22Rv1 (cell line): ENCODE results near the gene ADK.

ENCODE experiments used
- H3K27ac ChIP-seq: fragments of 450-650 bp; 2 replicates; pipeline ENCODE4 v1.5.1; 2017
- ZFX ChIP-seq: fragments of 450-650 bp; IDR thresholded peaks from 2 replicates; pipeline ENCODE4 v1.6.1; 2017; ENCODE audit warnings: antibody characterized with exemption, borderline replicate concordance
- TF ChIP-seq, protein P1 (sequence below): fragments of 450-650 bp; IDR thresholded peaks from 2 replicates; pipeline ENCODE4 v1.5.1; 2017; ENCODE audit warnings: mild to moderate bottlenecking

ADK gene

GRCh38 chr10:74419958-74420375 lies 268.9 kb downstream of the ADK start:
- no peak overlapping the region for H3K27ac ChIP-seq
- TF ChIP-seq ZFX: no peak
- TF ChIP-seq, protein P1, sequence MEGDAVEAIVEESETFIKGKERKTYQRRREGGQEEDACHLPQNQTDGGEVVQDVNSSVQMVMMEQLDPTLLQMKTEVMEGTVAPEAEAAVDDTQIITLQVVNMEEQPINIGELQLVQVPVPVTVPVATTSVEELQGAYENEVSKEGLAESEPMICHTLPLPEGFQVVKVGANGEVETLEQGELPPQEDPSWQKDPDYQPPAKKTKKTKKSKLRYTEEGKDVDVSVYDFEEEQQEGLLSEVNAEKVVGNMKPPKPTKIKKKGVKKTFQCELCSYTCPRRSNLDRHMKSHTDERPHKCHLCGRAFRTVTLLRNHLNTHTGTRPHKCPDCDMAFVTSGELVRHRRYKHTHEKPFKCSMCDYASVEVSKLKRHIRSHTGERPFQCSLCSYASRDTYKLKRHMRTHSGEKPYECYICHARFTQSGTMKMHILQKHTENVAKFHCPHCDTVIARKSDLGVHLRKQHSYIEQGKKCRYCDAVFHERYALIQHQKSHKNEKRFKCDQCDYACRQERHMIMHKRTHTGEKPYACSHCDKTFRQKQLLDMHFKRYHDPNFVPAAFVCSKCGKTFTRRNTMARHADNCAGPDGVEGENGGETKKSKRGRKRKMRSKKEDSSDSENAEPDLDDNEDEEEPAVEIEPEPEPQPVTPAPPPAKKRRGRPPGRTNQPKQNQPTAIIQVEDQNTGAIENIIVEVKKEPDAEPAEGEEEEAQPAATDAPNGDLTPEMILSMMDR: peak; percentile 60

DNA sequence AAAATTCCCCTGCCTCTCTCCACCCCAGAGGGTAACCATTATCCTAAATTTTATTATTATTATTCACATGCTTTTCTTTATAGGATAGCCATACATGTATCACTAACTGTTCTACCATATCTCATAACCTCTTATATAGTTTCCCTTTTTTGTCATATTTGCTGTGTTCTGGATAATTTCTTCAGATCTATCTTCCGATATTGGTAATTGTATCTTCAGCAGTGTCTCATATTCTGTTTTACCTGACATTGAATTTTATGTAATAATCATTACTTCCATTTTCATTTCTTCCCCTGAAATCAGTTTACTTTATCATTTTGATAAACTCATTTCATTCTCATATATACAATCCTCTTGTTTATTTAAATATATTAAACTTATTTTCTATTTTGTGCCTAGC lies 273.5 kb downstream of the ADK start:
- H3K27ac ChIP-seq: no peak overlapping the region
- TF ChIP-seq ZFX: no peak
- TF ChIP-seq, protein P1: no peak

DNA sequence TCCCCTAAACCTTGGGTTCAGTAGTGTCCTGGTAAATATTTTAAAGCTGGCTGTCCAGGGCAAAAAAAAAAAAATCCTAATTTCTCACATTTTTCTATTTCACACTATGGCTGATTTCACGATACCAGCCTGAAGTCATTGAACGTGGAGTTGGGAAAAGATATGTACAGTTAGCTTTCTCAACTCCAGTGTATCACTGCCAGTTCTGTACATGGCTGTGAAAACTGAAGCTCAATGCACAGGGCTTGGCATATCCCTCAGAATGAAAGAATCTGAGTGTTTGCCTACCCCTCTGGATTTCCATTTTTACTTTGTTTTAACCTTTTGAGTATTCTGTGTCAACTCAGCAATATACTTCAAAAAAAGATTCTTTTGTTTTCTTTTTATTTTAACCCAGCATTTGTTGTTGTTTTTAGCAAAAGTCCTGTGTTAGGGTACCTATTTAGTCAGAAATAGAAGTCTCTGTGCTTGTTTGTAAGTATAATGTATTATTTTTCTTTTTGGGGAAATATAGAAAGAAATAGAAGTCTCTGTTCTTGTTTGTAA lies 274.5 kb downstream of the ADK start:
- TF ChIP-seq, protein P1: no peak
- no peak for TF ChIP-seq ZFX

DNA sequence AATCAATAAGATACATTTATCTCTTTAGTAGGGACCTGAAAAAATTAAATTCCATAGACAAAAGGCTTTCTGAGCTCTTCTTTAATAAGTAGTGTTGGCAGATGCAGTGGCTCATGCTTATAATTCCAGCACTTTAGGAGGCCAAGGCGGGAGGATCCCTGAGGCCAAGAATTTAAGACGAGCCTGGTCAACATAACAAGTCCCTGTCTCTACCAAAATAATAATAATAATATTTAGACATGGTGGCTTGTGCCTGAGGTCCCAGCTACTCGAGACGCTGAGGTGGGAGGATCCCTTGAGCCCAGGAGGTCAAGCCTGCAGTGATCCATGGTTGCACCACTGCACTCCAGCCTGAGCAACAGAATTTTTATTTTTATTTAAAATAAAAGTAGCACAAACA lies 280.8 kb downstream of the ADK start:
- no peak for TF ChIP-seq ZFX
- TF ChIP-seq, protein P1: no peak

More for the DNA sequence above, 274.5 kb downstream of the ADK start:
- H3K27ac ChIP-seq: no peak overlapping the region

GRCh38 chr10:74432841-74433594 lies 282.0 kb downstream of the ADK start:
- TF ChIP-seq, protein P1: no peak
- TF ChIP-seq ZFX: no peak
- peak overlapping the region; percentile 58 for H3K27ac ChIP-seq

More for the DNA sequence above, 280.8 kb downstream of the ADK start:
- H3K27ac ChIP-seq: no peak overlapping the region

- TF ChIP-seq, protein P1: no peak
- TF ChIP-seq ZFX: no peak
- peak overlapping the region; percentile 58 for H3K27ac ChIP-seq
Measured at GRCh38 chr10:74433595-74433956, 282.6 kb downstream of the ADK start.

DNA sequence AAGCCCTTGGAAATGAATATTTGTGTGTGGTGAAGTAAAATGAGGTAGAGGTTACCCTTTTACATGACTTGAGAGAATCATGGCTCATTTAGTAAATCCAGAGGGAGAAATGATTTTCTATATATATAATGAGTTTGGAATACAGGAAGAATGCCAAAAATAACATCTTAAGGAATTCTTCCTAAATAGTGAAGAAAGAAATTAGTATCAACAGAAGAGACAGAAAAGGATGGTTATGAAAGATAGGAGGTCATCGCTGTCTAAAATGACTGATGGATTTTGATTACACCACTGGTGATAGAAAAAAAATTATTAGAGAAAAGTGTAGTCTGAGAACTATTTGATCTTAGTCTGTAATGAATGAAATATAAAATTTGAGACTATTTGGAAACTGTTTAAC lies 283.0 kb downstream of the ADK start:
- TF ChIP-seq ZFX: no peak
- TF ChIP-seq, protein P1: no peak
- H3K27ac ChIP-seq: peak overlapping the region; percentile 58; the same call in 1 of the 2 replicates
